ENCODE measurements around the gene TMEM143.

The TMEM143 gene

GRCh38 chr19:48302600-48302959, 61.2 kb downstream of the TMEM143 start:
- Histone ChIP-seq H3K4me1 (ENCODE audit: control insufficient read depth, low read length) (no peaks in the 10 kb centered on the region), H3F3A (ENCODE audit: control insufficient read depth, insufficient read depth) (no peaks in the 10 kb centered on the region), H3K9me3 (ENCODE audit: control insufficient read depth, insufficient read depth, low read length) (no peaks in the 10 kb centered on the region), H3K9me2 (replicated peaks; ENCODE audit: control insufficient read depth, low read length) (no peaks in the 10 kb centered on the region), H3K27me3 (ENCODE audit: control insufficient read depth, low read length) (peaks cover 6% of the 10 kb centered on the region; the same call in 1 of the 2 replicates), H3K79me2 (ENCODE audit: control insufficient read depth, low read length) (no peaks in the 10 kb centered on the region), H3K4me2 (ENCODE audit: low read length) (no peak overlapping the region), H3K4me3 (ENCODE audit: low read length) (no peak overlapping the region), H3K27ac (ENCODE audit: low read depth, low read length) (no peak overlapping the region), H4K20me1 (ENCODE audit: control insufficient read depth, insufficient read depth, low read depth, low read length) (no peaks in the 10 kb centered on the region), H3K36me3 (ENCODE audit: control insufficient read depth, low read length) (no peaks in the 10 kb centered on the region)
- TF ChIP-seq EZH2phosphoT487 (IDR thresholded peaks at IDR 0.05; ENCODE audit: borderline replicate concordance, low read length) (no peak), CTCF (IDR thresholded peaks at IDR 0.05; ENCODE audit: low read depth, low read length, poor library complexity, severe bottlenecking) (no peak)

DNA sequence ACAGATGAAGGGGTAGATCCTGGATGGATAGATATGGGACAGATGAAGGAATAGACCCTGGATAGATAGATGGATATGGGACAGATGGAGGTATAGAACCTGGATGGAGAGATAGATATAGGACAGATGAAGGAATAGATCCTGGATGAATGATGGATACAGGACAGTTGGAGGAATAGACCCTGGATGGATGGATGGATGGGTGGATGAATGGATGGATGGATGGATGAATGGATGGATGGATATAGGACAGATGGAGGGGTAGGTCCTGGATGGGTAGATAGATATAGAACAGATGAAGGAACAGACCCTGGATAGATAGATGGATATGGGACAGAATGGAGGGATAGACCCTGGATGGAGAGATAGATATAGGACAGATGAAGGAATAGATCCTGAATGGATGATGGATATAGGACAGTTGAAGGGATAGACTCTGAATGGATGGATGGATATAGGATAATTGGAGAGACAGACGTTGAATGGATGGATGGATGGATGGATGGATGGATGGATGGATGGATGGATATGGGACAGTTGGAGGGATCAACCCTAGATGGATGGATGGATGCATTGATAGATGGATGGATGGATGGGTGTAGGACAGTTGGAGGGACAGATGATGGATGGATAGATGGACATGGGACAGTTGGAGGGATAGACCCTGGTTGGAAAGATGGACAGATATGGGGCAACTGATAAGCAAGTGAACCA, 61.7 kb downstream of the TMEM143 start:
- Histone ChIP-seq H3K4me1 (ENCODE audit: control insufficient read depth, low read length) (no peaks in the 10 kb centered on the region), H3K27me3 (ENCODE audit: control insufficient read depth, low read length) (peaks cover 6% of the 10 kb centered on the region; the same call in 1 of the 2 replicates), H3K9me2 (replicated peaks; ENCODE audit: control insufficient read depth, low read length) (no peaks in the 10 kb centered on the region), H3K4me3 (ENCODE audit: low read length) (no peak overlapping the region), H3K27ac (ENCODE audit: low read depth, low read length) (no peak overlapping the region), H3K79me2 (ENCODE audit: control insufficient read depth, low read length) (no peaks in the 10 kb centered on the region), H3K4me2 (ENCODE audit: low read length) (no peak overlapping the region), H3K36me3 (ENCODE audit: control insufficient read depth, low read length) (no peaks in the 10 kb centered on the region), H3K9me3 (ENCODE audit: control insufficient read depth, insufficient read depth, low read length) (no peaks in the 10 kb centered on the region), H4K20me1 (ENCODE audit: control insufficient read depth, insufficient read depth, low read depth, low read length) (no peaks in the 10 kb centered on the region), H3F3A (ENCODE audit: control insufficient read depth, insufficient read depth) (no peaks in the 10 kb centered on the region)
- TF ChIP-seq EZH2phosphoT487 (IDR thresholded peaks at IDR 0.05; ENCODE audit: borderline replicate concordance, low read length), result no peak
- no peak for TF ChIP-seq CTCF (IDR thresholded peaks at IDR 0.05; ENCODE audit: low read depth, low read length, poor library complexity, severe bottlenecking)

- TF ChIP-seq CTCF (IDR thresholded peaks at IDR 0.05; ENCODE audit: low read depth, low read length, poor library complexity, severe bottlenecking), result no peak
- TF ChIP-seq EZH2phosphoT487 (IDR thresholded peaks at IDR 0.05; ENCODE audit: borderline replicate concordance, low read length), result no peak
- no peaks in the 10 kb centered on the region for H4K20me1 ChIP-seq (ENCODE audit: control insufficient read depth, insufficient read depth, low read depth, low read length)
- H3K4me2 ChIP-seq (ENCODE audit: low read length), result no peak overlapping the region
- no peaks in the 10 kb centered on the region for H3F3A ChIP-seq (ENCODE audit: control insufficient read depth, insufficient read depth)
- no peak overlapping the region for H3K4me3 ChIP-seq (ENCODE audit: low read length)
- H3K27ac ChIP-seq (ENCODE audit: low read depth, low read length), result no peak overlapping the region
- H3K79me2 ChIP-seq (ENCODE audit: control insufficient read depth, low read length), result no peaks in the 10 kb centered on the region
- 0 out of 2 replicates have a peak, but pooled peaks cover under 1% of the 10 kb centered on the region for H3K27me3 ChIP-seq (ENCODE audit: control insufficient read depth, low read length)
- no peaks in the 10 kb centered on the region for H3K36me3 ChIP-seq (ENCODE audit: control insufficient read depth, low read length)
- no peaks in the 10 kb centered on the region for H3K9me3 ChIP-seq (ENCODE audit: control insufficient read depth, insufficient read depth, low read length)
- no peaks in the 10 kb centered on the region for H3K4me1 ChIP-seq (ENCODE audit: control insufficient read depth, low read length)
- H3K9me2 ChIP-seq (replicated peaks; ENCODE audit: control insufficient read depth, low read length), result no peaks in the 10 kb centered on the region
Measured at GRCh38 chr19:48297975-48298374, 65.8 kb downstream of the TMEM143 start.
